AG08395 (cell line): Measurements from ENCODE around the gene C1orf87.

Experiments
- DNase-seq: peaks from one replicate; pipeline ENCODE4 v3.0.0; 2012; ENCODE audit warnings: mixed read lengths, low spot score

C1orf87 gene

DNA sequence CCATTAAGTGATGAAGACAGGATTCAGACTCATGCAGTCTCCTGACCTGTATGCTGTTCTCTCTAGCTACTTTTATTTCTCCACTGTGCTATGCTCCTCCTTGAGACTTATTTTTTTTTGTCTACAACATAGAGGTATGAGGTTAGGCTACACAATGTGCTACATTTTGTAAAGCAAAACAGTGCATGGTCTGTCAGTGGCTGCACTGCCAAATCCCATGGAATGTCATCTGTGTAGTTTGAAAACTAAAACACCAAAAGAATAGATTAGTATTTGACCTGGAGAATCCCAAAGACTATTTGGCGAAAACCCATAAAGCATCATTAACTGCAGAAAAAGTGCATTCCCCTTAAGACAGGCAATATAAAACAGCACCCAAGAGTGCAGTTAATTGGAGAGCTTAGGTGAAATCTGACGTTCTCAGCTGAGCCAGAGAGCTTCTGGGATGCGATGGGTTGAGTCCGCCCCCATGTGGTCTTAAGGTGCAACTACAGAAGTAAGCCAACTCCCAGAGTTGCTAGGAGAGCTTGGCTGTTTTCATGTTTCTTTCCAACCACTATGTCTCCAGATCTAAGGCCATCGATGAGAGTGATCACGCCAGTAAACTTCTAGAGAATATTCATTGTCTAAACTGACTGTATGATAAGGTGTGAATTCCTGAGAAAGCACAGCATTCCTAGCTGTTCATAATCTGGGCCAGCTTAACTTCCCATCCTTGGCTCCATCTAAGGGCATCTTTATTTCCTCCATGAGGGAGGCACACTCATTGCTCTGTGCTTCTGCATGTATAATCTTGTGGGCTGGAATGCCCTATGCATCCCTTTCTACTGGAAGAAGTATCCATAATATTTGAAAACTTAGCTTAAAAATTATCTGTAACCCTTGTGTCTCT, 126.3 kb downstream of the C1orf87 start:
- DNase-seq: peak; percentile 84

DNA sequence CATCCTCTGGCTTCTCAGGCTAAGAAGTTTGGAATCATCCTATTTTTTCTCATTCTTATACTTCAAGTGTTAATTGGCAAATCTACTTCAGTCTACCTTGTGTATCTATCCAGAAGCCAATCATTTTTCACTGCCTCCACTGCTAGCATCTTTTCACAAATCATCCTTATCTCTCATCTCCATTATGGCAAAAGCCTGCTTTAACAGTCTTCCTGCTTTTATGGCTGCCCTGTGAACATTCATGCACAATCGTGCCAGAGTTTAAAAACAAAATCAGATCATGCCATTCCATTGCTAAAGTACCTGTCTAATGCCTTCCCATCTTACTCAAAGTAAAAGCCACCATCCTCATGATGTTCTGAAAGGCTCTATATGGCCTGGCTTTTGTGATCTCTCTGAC, 127.8 kb downstream of the C1orf87 start:
- DNase-seq: no peak
